Measurements from ENCODE around the gene MYZAP. TPM values are rescaled to one million over a fixed set of nuclear protein-coding genes. Genes with fewer than 3 reads are reported as not detected.

MYZAP gene
- total and polyA plus RNA-seq, 10 of the 15 experiments (the other 5 are each of a cell fraction or from before 2014, with no cell fraction given) = not detected

DNA sequence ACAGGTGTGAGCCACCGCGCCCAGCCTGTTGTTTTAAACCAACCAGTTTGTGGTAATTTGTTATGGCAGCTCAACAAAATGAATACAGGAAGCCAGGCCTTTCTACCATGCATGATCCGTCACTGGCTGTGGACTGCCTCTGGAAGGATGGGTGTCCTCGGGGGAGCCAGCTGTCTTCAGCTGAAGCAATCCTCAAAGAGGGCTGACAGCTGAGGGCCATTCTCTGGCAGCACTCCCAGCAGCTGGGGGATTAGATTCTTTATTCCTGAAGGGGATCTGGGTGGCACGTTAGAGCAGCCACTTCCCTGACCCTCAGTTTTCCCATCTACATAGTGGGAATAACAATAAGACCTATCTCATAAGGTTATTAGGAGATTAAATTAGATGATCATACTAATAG, 139.2 kb downstream of the MYZAP start:
- no peaks in the 10 kb centered on the region for H3K27me3 ChIP-seq (replicated peaks in 1 of 2; ENCODE audit: control insufficient read depth in 2 of 2, insufficient read depth in 2 of 2, low read length in 1 of 2)
- no peak overlapping the region for H3K4me3 ChIP-seq
- intact Hi-C loops (cut with micrococcal nuclease; ENCODE audit: unreplicated experiment) (loop anchor here (5.0 to 10.0 kb wide), 2 partner anchors 131 to 166 kb away; no protein-coding TSS in a partner anchor), in situ Hi-C loops (cut with MboI) (no loop called here)
- H3K4me1 ChIP-seq (ENCODE audit: control insufficient read depth, insufficient read depth, low read length) = no peaks in the 10 kb centered on the region
- no peak overlapping the region for H3K9ac ChIP-seq (ENCODE audit: control insufficient read depth, insufficient read depth, low read length)
- no peaks in the 10 kb centered on the region for H3K36me3 ChIP-seq (ENCODE audit: control insufficient read depth in 2 of 2, insufficient read depth in 2 of 2, low read length in 1 of 2)
- SMC1A ChIA-PET (ENCODE audit: uncharacterized antibody, unreplicated experiment) = interaction anchor here (0.8 to 5.4 kb wide), 2 partner anchors 100 to 130 kb away, joined by 3 to 27 read pairs; no protein-coding TSS in a partner anchor
- BruUV-seq (replicated peaks) = no TSS peak
- DNase-seq (ENCODE audit: low read depth, low spot score) (no peak), ATAC-seq (no peak), FAIRE-seq (no peak)
- WGBS (ENCODE audit: insufficient coverage, insufficient replicate concordance, low lambda C conversion rate, missing lambda C conversion rate) = 64% methylated on average over 5 of the region's 5 CpGs
- POLR2A ChIA-PET = no interaction called here
- H3K4me2 ChIP-seq (ENCODE audit: control insufficient read depth, insufficient read depth) = no peak overlapping the region
- CTCF ChIA-PET = interaction anchor here (1.2 to 7.3 kb wide), 9 partner anchors 9 to 339 kb away, joined by 3 to 74 read pairs (median 16); partner anchors contain the start of gene POLR2M
- H3K9me3 ChIP-seq (replicated peaks; ENCODE audit: control insufficient read depth, insufficient read depth, low read length) = no peaks in the 10 kb centered on the region
- H3K27ac ChIP-seq (ENCODE audit: control insufficient read depth, insufficient read depth) = no peak overlapping the region
- no peak overlapping the region for H2AFZ ChIP-seq (ENCODE audit: control insufficient read depth, low read depth, low read length)
- no peak for TF ChIP-seq RCOR1 (conservative IDR thresholded peaks at IDR 0.05; ENCODE audit: low read depth, low read length)
- TF ChIP-seq CREB1 (IDR thresholded peaks at IDR 0.05; ENCODE audit: low read depth) = no peak
- TF ChIP-seq ZSCAN29 (IDR thresholded peaks at IDR 0.05) = no peak
- no peak for TF ChIP-seq TCF7 (IDR thresholded peaks at IDR 0.05; ENCODE audit: borderline replicate concordance)
- no peak for TF ChIP-seq RFX5 (IDR thresholded peaks at IDR 0.05; ENCODE audit: low read depth, low read length)
- RAD21 ChIA-PET (ENCODE audit: unreplicated experiment) = interaction anchor here (1.1 kb wide), 1 partner anchor 340 kb away, joined by 3 read pairs; no protein-coding TSS in a partner anchor
- H3K79me2 ChIP-seq (ENCODE audit: control insufficient read depth, insufficient read depth, low read length) = no peaks in the 10 kb centered on the region
- no peaks in the 10 kb centered on the region for H4K20me1 ChIP-seq (ENCODE audit: control insufficient read depth, insufficient read depth)

DNA sequence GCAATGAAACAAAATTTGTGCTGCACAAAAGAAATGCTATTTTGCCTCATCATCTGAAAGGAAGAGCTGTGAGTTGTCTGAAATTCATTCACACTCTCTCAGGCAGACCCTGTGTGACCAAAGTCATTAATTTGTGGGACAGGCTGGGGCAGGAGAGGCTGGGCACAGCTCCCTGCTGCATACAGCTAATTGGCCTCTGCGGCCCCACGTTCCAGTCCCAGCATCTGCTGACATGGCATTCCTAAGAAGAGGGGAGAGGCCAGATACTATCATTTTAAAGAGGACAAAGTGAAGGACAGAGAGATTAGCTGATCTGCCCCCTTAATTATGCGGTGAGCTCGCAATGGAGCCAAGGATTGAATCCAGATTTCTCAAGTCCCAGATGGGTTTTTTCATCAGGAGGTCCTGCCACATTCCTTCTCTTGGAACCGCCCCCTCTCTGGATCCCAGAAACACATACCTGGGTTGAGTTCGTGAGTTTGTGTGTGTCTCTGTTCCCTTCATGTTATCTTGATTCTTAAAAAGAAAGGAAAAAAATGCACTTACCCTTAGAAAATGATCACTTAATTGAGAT, 139.9 kb downstream of the MYZAP start:
- in situ Hi-C loops (cut with MboI) = no loop called here
- ATAC-seq (no peak), DNase-seq (ENCODE audit: low read depth, low spot score) (no peak), FAIRE-seq (no peak)
- Histone ChIP-seq H3K36me3 (ENCODE audit: control insufficient read depth in 2 of 2, insufficient read depth in 2 of 2, low read length in 1 of 2) (no peaks in the 10 kb centered on the region), H3K9ac (ENCODE audit: control insufficient read depth, insufficient read depth, low read length) (no peak overlapping the region), H3K27ac (ENCODE audit: control insufficient read depth, insufficient read depth) (no peak overlapping the region), H3K9me3 (replicated peaks; ENCODE audit: control insufficient read depth, insufficient read depth, low read length) (no peaks in the 10 kb centered on the region), H3K4me3 (no peak overlapping the region), H3K4me1 (ENCODE audit: control insufficient read depth, insufficient read depth, low read length) (no peaks in the 10 kb centered on the region), H3K79me2 (ENCODE audit: control insufficient read depth, insufficient read depth, low read length) (no peaks in the 10 kb centered on the region), H4K20me1 (ENCODE audit: control insufficient read depth, insufficient read depth) (no peaks in the 10 kb centered on the region), H3K27me3 (replicated peaks in 1 of 2; ENCODE audit: control insufficient read depth in 2 of 2, insufficient read depth in 2 of 2, low read length in 1 of 2) (no peaks in the 10 kb centered on the region), H3K4me2 (ENCODE audit: control insufficient read depth, insufficient read depth) (no peak overlapping the region), H2AFZ (ENCODE audit: control insufficient read depth, low read depth, low read length) (no peak overlapping the region)
- ChIA-PET POLR2A (no interaction called here), SMC1A (ENCODE audit: uncharacterized antibody, unreplicated experiment) (interaction anchor here (0.8 to 5.4 kb wide), 4 partner anchors 11 to 339 kb away, joined by 3 to 27 read pairs (median 4); no protein-coding TSS in a partner anchor), RAD21 (ENCODE audit: unreplicated experiment) (interaction anchor here (0.7 to 1.1 kb wide), 2 partner anchors 129 to 339 kb away, joined by 3 to 6 read pairs; no protein-coding TSS in a partner anchor), CTCF (interaction anchor here (0.6 to 7.3 kb wide), 14 partner anchors 8 to 707 kb away, joined by 3 to 74 read pairs (median 6); partner anchors contain the start of gene POLR2M)
- intact Hi-C loops (cut with micrococcal nuclease; ENCODE audit: unreplicated experiment) = loop anchor here (5.0 to 10.0 kb wide), 2 partner anchors 131 to 167 kb away; no protein-coding TSS in a partner anchor
- WGBS (ENCODE audit: insufficient coverage, insufficient replicate concordance, low lambda C conversion rate, missing lambda C conversion rate) = 38% methylated on average over 6 of the region's 6 CpGs
- no TSS peak for BruUV-seq (replicated peaks)
- TF ChIP-seq FOXM1 (IDR thresholded peaks at IDR 0.05; ENCODE audit: low read depth, low read length) = no peak
- TF ChIP-seq PML (IDR thresholded peaks at IDR 0.05; ENCODE audit: low read length) = no peak
- no peak for TF ChIP-seq HCFC1 (IDR thresholded peaks at IDR 0.05; ENCODE audit: low read length)
- TF ChIP-seq, protein P1, sequence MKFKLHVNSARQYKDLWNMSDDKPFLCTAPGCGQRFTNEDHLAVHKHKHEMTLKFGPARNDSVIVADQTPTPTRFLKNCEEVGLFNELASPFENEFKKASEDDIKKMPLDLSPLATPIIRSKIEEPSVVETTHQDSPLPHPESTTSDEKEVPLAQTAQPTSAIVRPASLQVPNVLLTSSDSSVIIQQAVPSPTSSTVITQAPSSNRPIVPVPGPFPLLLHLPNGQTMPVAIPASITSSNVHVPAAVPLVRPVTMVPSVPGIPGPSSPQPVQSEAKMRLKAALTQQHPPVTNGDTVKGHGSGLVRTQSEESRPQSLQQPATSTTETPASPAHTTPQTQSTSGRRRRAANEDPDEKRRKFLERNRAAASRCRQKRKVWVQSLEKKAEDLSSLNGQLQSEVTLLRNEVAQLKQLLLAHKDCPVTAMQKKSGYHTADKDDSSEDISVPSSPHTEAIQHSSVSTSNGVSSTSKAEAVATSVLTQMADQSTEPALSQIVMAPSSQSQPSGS (IDR thresholded peaks at IDR 0.05; ENCODE audit: low read length) = no peak
- TF ChIP-seq, protein P2, sequence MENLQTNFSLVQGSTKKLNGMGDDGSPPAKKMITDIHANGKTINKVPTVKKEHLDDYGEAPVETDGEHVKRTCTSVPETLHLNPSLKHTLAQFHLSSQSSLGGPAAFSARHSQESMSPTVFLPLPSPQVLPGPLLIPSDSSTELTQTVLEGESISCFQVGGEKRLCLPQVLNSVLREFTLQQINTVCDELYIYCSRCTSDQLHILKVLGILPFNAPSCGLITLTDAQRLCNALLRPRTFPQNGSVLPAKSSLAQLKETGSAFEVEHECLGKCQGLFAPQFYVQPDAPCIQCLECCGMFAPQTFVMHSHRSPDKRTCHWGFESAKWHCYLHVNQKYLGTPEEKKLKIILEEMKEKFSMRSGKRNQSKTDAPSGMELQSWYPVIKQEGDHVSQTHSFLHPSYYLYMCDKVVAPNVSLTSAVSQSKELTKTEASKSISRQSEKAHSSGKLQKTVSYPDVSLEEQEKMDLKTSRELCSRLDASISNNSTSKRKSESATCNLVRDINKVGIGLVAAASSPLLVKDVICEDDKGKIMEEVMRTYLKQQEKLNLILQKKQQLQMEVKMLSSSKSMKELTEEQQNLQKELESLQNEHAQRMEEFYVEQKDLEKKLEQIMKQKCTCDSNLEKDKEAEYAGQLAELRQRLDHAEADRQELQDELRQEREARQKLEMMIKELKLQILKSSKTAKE (IDR thresholded peaks at IDR 0.05; ENCODE audit: low read depth, poor library complexity, severe bottlenecking) = no peak
- no peak for TF ChIP-seq RELA (IDR thresholded peaks at IDR 0.05; ENCODE audit: borderline replicate concordance, partially characterized antibody)

Data from GM12878 (cell line).